Thyroid gland (tissue), 4 donors: ENCODE measurements around the gene EFNB2. TPM values are rescaled to one million over a fixed set of nuclear protein-coding genes. Genes with fewer than 3 reads are reported as not detected.

ENCODE experiments used
- DNase-seq, 2 donors: peaks; one replicate each; pipeline ENCODE4 v3.0.0-alpha.2; 2019
- H3K27ac ChIP-seq, 3 donors: fragments of 200-600 bp; sonication (generic); 1 replicate in 2 of 3; 2 replicates in 1 of 3; pipeline ENCODE4 v1.5.1; 2016 to 2019; ENCODE audit warnings: mild to moderate bottlenecking in 1 of 3, moderate library complexity in 1 of 3
- H3K27me3 ChIP-seq: fragments of 200-600 bp; sonication (generic); one replicate; pipeline ENCODE4 v1.5.1; 2019
- H3K36me3 ChIP-seq, 2 donors: fragments of 200-600 bp; sonication (generic); one replicate each; pipeline ENCODE4 v1.5.1; 2016 to 2019
- H3K4me1 ChIP-seq, 2 donors: fragments of 200-600 bp; sonication (generic); one replicate each; pipeline ENCODE4 v1.5.1; 2017 to 2019
- H3K4me3 ChIP-seq, 3 donors: fragments of 200-600 bp; sonication (generic); replicated peaks in 1 of 3; 1 replicate in 2 of 3; 2 replicates in 1 of 3; pipeline ENCODE4 v1.5.1; 2016; ENCODE audit warnings: mild to moderate bottlenecking in 1 of 3
- H3K9me3 ChIP-seq: fragments of 200-600 bp; sonication (generic); one replicate; pipeline ENCODE4 v1.5.1; 2017
- CTCF ChIP-seq, 6 experiments: fragments of 200-600 bp in 3 of 6; fragments of 450-650 bp in 3 of 6; sonication (generic) in 3 of 6; IDR thresholded peaks; one replicate each; pipeline ENCODE4 v1.5.1; 2016 to 2019; ENCODE audit warnings: antibody characterized with exemption in 6 of 6, mild to moderate bottlenecking in 2 of 6, inconsistent platforms in 1 of 6, moderate library complexity in 1 of 6
- POLR2A ChIP-seq, 2 donors: fragments of 450-650 bp; IDR thresholded peaks; one replicate each; pipeline ENCODE4 v1.6.1; 2017; ENCODE audit warnings: antibody characterized with exemption in 2 of 2, mild to moderate bottlenecking in 2 of 2, moderate library complexity in 1 of 2
- WGBS, 2 donors: methylation state at CpG; one replicate each; pipeline ENCODE4 v1.1.5; 2017; 5-methylcytosine and 5-hydroxymethylcytosine counted together
- intact Hi-C: fragments of 100-400 bp; cut with DNase I; formaldehyde crosslinking; loops from one replicate; pipeline ENCODE4 v1.15.1; 2023
- total RNA-seq, 4 donors: library from RNA; depleted of rRNA; stranded (reverse); fragments of >200 nt; gene quantifications; one replicate each; pipeline ENCODE4 v1.2.3, GENCODE V29; 2016

EFNB2 gene
- total RNA-seq, 4 donors from 2014 or later: 10.8 to 22.5 (median 17.0) TPM

- WGBS, 2 donors: 87 to 95% methylated on average over 4 of the region's 4 CpGs
- no peak for TF ChIP-seq CTCF (IDR thresholded peaks at IDR 0.05)
- no peak for TF ChIP-seq POLR2A (IDR thresholded peaks at IDR 0.05)
- no peak overlapping the region for H3K4me3 ChIP-seq
Measured at GRCh38 chr13:106472621-106473020, 62.8 kb downstream of the EFNB2 start.

GRCh38 chr13:106471957-106472543 lies 63.4 kb downstream of the EFNB2 start:
- Histone ChIP-seq H3K27ac (no peak overlapping the region), H3K4me1 (peaks cover 0 to 5% of the 10 kb centered on the region in 2 donors), H3K9me3 (no peaks in the 10 kb centered on the region), H3K36me3 (no peaks in the 10 kb centered on the region), H3K4me3 (no peak overlapping the region), H3K27me3 (no peaks in the 10 kb centered on the region)
- no peak for TF ChIP-seq POLR2A (IDR thresholded peaks at IDR 0.05)
- no peak for TF ChIP-seq CTCF (IDR thresholded peaks at IDR 0.05)
- WGBS, 2 donors: 24 to 26% methylated on average over 16 of the region's 16 CpGs
- intact Hi-C loops: no loop called here
- peak; percentile 27 to 37 for DNase-seq

More at GRCh38 chr13:106472621-106473020, 62.8 kb downstream of the EFNB2 start:
- H3K27ac ChIP-seq: no peak overlapping the region
- no peaks in the 10 kb centered on the region for H3K36me3 ChIP-seq
- peaks cover 0 to 5% of the 10 kb centered on the region in 2 donors for H3K4me1 ChIP-seq
- DNase-seq: no peak
- intact Hi-C loops: no loop called here
- H3K27me3 ChIP-seq: no peaks in the 10 kb centered on the region
- no peaks in the 10 kb centered on the region for H3K9me3 ChIP-seq

- no peak overlapping the region for H3K4me3 ChIP-seq
- intact Hi-C loops: no loop called here
- no peak for TF ChIP-seq POLR2A (IDR thresholded peaks at IDR 0.05)
- no peak for TF ChIP-seq CTCF (IDR thresholded peaks at IDR 0.05)
- H3K27ac ChIP-seq: no peak overlapping the region
- H3K9me3 ChIP-seq: no peaks in the 10 kb centered on the region
- H3K27me3 ChIP-seq: no peaks in the 10 kb centered on the region
- H3K36me3 ChIP-seq: no peaks in the 10 kb centered on the region
- H3K4me1 ChIP-seq: peaks cover 0 to 5% of the 10 kb centered on the region in 2 donors
- no peak for DNase-seq
- WGBS, 2 donors: 90 to 91% methylated on average over 7 of the region's 7 CpGs
Measured at GRCh38 chr13:106470576-106470975, 64.9 kb downstream of the EFNB2 start.

- Histone ChIP-seq H3K36me3 (no peaks in the 10 kb centered on the region), H3K9me3 (no peaks in the 10 kb centered on the region), H3K4me3 (no peak overlapping the region), H3K4me1 (peaks cover 0 to 5% of the 10 kb centered on the region in 2 donors), H3K27ac (no peak overlapping the region), H3K27me3 (no peaks in the 10 kb centered on the region)
- TF ChIP-seq POLR2A (IDR thresholded peaks at IDR 0.05): no peak
- TF ChIP-seq CTCF (IDR thresholded peaks at IDR 0.05): no peak
- intact Hi-C loops: no loop called here
- WGBS, 2 donors: 90% methylated on average over 20 of the region's 20 CpGs
- no peak for DNase-seq
Measured at GRCh38 chr13:106468744-106469590, 66.5 kb downstream of the EFNB2 start.

GRCh38 chr13:106468207-106468606 lies 67.3 kb downstream of the EFNB2 start:
- no peak overlapping the region for H3K27ac ChIP-seq
- 43 to 72% methylated on average over 7 of the region's 7 CpGs for WGBS, 2 donors

More at GRCh38 chr13:106468207-106468606, 67.3 kb downstream of the EFNB2 start:
- Histone ChIP-seq H3K9me3 (no peaks in the 10 kb centered on the region), H3K36me3 (no peaks in the 10 kb centered on the region), H3K4me1 (peaks cover 0 to 5% of the 10 kb centered on the region in 2 donors), H3K4me3 (no peak overlapping the region), H3K27me3 (no peaks in the 10 kb centered on the region)
- DNase-seq: peak; percentile 17 to 56
- intact Hi-C loops: no loop called here
- TF ChIP-seq POLR2A (IDR thresholded peaks at IDR 0.05) (no peak), CTCF (IDR thresholded peaks at IDR 0.05) (no peak)
